Left renal pelvis (tissue), 4 donors: ENCODE results near the gene JCHAIN. TPM values are rescaled to one million over a fixed set of nuclear protein-coding genes. Genes with fewer than 3 reads are reported as not detected.

Experiments
- polyA plus RNA-seq, 4 donors: library from polyadenylated mRNA; unstranded; fragments of 120-200 nt; gene quantifications; one replicate each; pipeline ENCODE4 v1.2.1, GENCODE V29; 2013; ENCODE audit not compliant: insufficient read length in 4 of 4

Gene JCHAIN
- polyA plus RNA-seq, 4 donors = 0.45 to 1.5 (median 1.1) TPM

Other genes starting within 250 kb of the JCHAIN start
- gene MUC7, start 194.3 kb downstream of the JCHAIN start, polyA plus RNA-seq = under 1 TPM in 2 of 4 donors, not detected in 2; 0.20 to 0.24 TPM
- gene AMTN, start 147.9 kb downstream of the JCHAIN start, polyA plus RNA-seq = not detected
- 1 to 10 TPM in 2 of 4 donors, under 1 TPM in 2; 0.20 to 1.5 (median 1.2) TPM for gene AMBN, start 74.3 kb downstream of the JCHAIN start, polyA plus RNA-seq
- 1 to 10 TPM; 1.2 to 6.0 (median 4.9) TPM for gene ENAM, start 37.8 kb downstream of the JCHAIN start, polyA plus RNA-seq
- gene UTP3, start 22.0 kb upstream of the JCHAIN start, polyA plus RNA-seq = 10 to 100 TPM; 27.9 to 48.7 (median 44.3) TPM
- 100 to 1,000 TPM in 2 of 4 donors, 10 to 100 TPM in 2; 71.1 to 180 (median 99.9) TPM for gene RUFY3, start 55.5 kb upstream of the JCHAIN start, polyA plus RNA-seq
- gene GRSF1, start 173.4 kb upstream of the JCHAIN start, polyA plus RNA-seq = 100 to 1,000 TPM in 3 of 4 donors, 10 to 100 TPM in 1; 92.0 to 140 (median 127) TPM
- 10 to 100 TPM; 22.4 to 49.7 (median 48.2) TPM for gene MOB1B, start 235.9 kb upstream of the JCHAIN start, polyA plus RNA-seq